HCT116 (cell line): Measurements from ENCODE around the gene RYR3. TPM values are rescaled to one million over a fixed set of nuclear protein-coding genes. Genes with fewer than 3 reads are reported as not detected.

Source experiments
- ATAC-seq: fragments of 200-7000 bp; cut with Tn5 transposase; 2 replicates; pipeline ENCODE4 v1.9.1; 2020; ENCODE audit warnings: mild to moderate bottlenecking, moderate library complexity
- BruUV-seq: library from RNA; stranded (reverse); fragments of 400-500 nt; replicated peaks from 2 replicates; lab custom pipeline; 2021; lab: Mats Ljungman, UMichigan
- CTCF ChIA-PET: fragments of 300-600 bp; sonication (Branson Sonifier 250); formaldehyde crosslinking; loops from one replicate; lab custom pipeline; 2021; ENCODE audit warnings: antibody characterized with exemption; lab: Charles Lee
- POLR2A ChIA-PET: fragments of 300-600, 350-600 bp; sonication (Branson Sonifier 250); formaldehyde crosslinking; loops from one replicate; lab custom pipeline; 2021; ENCODE audit warnings: antibody characterized with exemption; lab: Charles Lee
- RAD21 ChIA-PET, 2 experiments: fragments of 300-600 bp; sonication (Branson Sonifier 250); formaldehyde crosslinking; loops; one replicate each; lab custom pipeline; 2023; ENCODE audit warnings: low total read pairs in 2 of 2; ENCODE audit not compliant: uncharacterized antibody in 2 of 2, unreplicated experiment in 2 of 2, low non-redundant PET in 1 of 2; lab: Charles Lee
- DNase-seq: peaks from one replicate; pipeline ENCODE4 v3.0.0-alpha.2; 2010; ENCODE audit warnings: low read depth, low spot score
- H2AFZ ChIP-seq: fragments of 200-600 bp; shearing (Covaris generic), sonication (generic); 2 replicates; pipeline ENCODE4 v1.6.1; 2017; ENCODE audit warnings: low read depth, mixed run types, mixed read lengths, antibody characterized with exemption, low read length; ENCODE audit not compliant: poor library complexity, severe bottlenecking
- H3K27ac ChIP-seq: 2 replicates; pipeline ENCODE4 v1.5.1; 2012; ENCODE audit warnings: low read depth, low read length
- H3K27me3 ChIP-seq: fragments of 200-600 bp; sonication (generic); 2 replicates; pipeline ENCODE4 v1.6.1; 2016; ENCODE audit warnings: mixed run types, low read length, mixed read lengths; ENCODE audit not compliant: insufficient read depth
- H3K36me3 ChIP-seq, 2 experiments: fragments of 200-500 bp in 1 of 2; fragments of 200-600 bp in 1 of 2; sonication (Bioruptor generic) in 1 of 2; sonication (generic) in 1 of 2; 2 replicates each; pipeline versions ENCODE4 v1.5.1 to v1.6.1; 2014 to 2016; ENCODE audit warnings: low read length in 2 of 2, inconsistent platforms in 1 of 2, mixed read lengths in 1 of 2, mixed run types in 1 of 2; ENCODE audit not compliant: insufficient read depth in 2 of 2, control insufficient read depth in 1 of 2
- H3K4me1 ChIP-seq, 2 experiments: fragments of 200-600 bp in 1 of 2; sonication (generic) in 1 of 2; 2 replicates each; pipeline versions ENCODE4 v1.5.1 to v1.6.1; 2012 to 2017; ENCODE audit warnings: low read length in 2 of 2, inconsistent platforms in 1 of 2, mild to moderate bottlenecking in 1 of 2, mixed read lengths in 1 of 2, mixed run types in 1 of 2, moderate library complexity in 1 of 2; ENCODE audit not compliant: insufficient read depth in 2 of 2, control insufficient read depth in 1 of 2
- H3K4me2 ChIP-seq: fragments of 200-600 bp; sonication (generic); 2 replicates; pipeline ENCODE4 v1.6.1; 2017; ENCODE audit warnings: mixed run types, low read length, mixed read lengths
- H3K4me3 ChIP-seq, 2 experiments: fragments of 200-600 bp in 1 of 2; sonication (generic) in 1 of 2; replicated peaks in 1 of 2; 2 replicates each; pipeline ENCODE4 v1.5.1; 2011 to 2016; ENCODE audit warnings: low read length in 2 of 2, control low read depth in 1 of 2, low read depth in 1 of 2, mild to moderate bottlenecking in 1 of 2, mixed read lengths in 1 of 2, mixed run types in 1 of 2
- H3K79me2 ChIP-seq: fragments of 200-600 bp; sonication (generic); 2 replicates; pipeline ENCODE4 v1.6.1; 2017; ENCODE audit warnings: mild to moderate bottlenecking, mixed run types, low read length, moderate library complexity, mixed read lengths; ENCODE audit not compliant: insufficient read depth
- H3K9ac ChIP-seq: fragments of 200-600 bp; sonication (generic); 2 replicates; pipeline ENCODE4 v1.6.1; 2016; ENCODE audit warnings: low read length, mixed read lengths
- H3K9me2 ChIP-seq: fragments of 200-600 bp; sonication (generic), shearing (Covaris generic); 2 replicates; pipeline ENCODE4 v1.6.1; 2017; ENCODE audit warnings: mixed run types, mild to moderate bottlenecking, moderate library complexity; ENCODE audit not compliant: insufficient read depth
- H3K9me3 ChIP-seq, 2 experiments: fragments of 200-500 bp in 1 of 2; fragments of 200-600 bp in 1 of 2; sonication (Bioruptor generic) in 1 of 2; sonication (generic) in 1 of 2; 2 replicates each; pipeline ENCODE4 v1.6.1; 2014 to 2017; ENCODE audit warnings: low read length in 2 of 2, mixed read lengths in 2 of 2, inconsistent platforms in 1 of 2, low read depth in 1 of 2, mild to moderate bottlenecking in 1 of 2, mixed run types in 1 of 2, moderate library complexity in 1 of 2; ENCODE audit not compliant: control insufficient read depth in 1 of 2, insufficient read depth in 1 of 2
- H4K20me1 ChIP-seq: fragments of 200-600 bp; sonication (generic), shearing (Covaris generic); 2 replicates; pipeline ENCODE4 v1.6.1; 2017; ENCODE audit warnings: mixed run types, mild to moderate bottlenecking, moderate library complexity; ENCODE audit not compliant: insufficient read depth
- CEBPB ChIP-seq: IDR thresholded peaks from 2 replicates; pipeline ENCODE4 v1.6.1; 2012; ENCODE audit warnings: low read depth
- CTCF ChIP-seq, 3 experiments: fragments of 200-600 bp in 1 of 3; sonication (generic) in 1 of 3; IDR thresholded peaks in 2 of 3; conservative IDR thresholded peaks in 1 of 3; 2 replicates each; pipeline ENCODE4 v1.5.1; 2012 to 2017; ENCODE audit warnings: low read depth in 2 of 3, low read length in 2 of 3, antibody characterized with exemption in 1 of 3, borderline replicate concordance in 1 of 3, control low read depth in 1 of 3, mild to moderate bottlenecking in 1 of 3, mixed read lengths in 1 of 3, mixed run types in 1 of 3, moderate library complexity in 1 of 3; ENCODE audit not compliant: insufficient read depth in 1 of 3
- EGR1 ChIP-seq: IDR thresholded peaks from 2 replicates; pipeline ENCODE4 v1.6.1; 2012; ENCODE audit warnings: low read depth
- EZH2 ChIP-seq: fragments of 200-600 bp; sonication (generic); IDR thresholded peaks from 2 replicates; pipeline ENCODE4 v1.6.1; 2017; ENCODE audit warnings: antibody characterized with exemption, mixed run types
- FOSL1 ChIP-seq: IDR thresholded peaks from 2 replicates; pipeline ENCODE4 v1.6.1; 2012; ENCODE audit warnings: low read depth
- JUND ChIP-seq: IDR thresholded peaks from 2 replicates; pipeline ENCODE4 v1.6.1; 2012
- POLR2A ChIP-seq: IDR thresholded peaks from 2 replicates; pipeline ENCODE4 v1.7.0; 2011; ENCODE audit warnings: borderline replicate concordance; ENCODE audit not compliant: insufficient read depth, insufficient read length; ENCODE audit errors: extremely low read depth
- POLR2AphosphoS5 ChIP-seq: IDR thresholded peaks from 2 replicates; pipeline ENCODE4 v1.6.1; 2011; ENCODE audit warnings: mild to moderate bottlenecking, low read depth, low read length, moderate library complexity
- SIN3A ChIP-seq: IDR thresholded peaks from 2 replicates; pipeline ENCODE4 v1.6.1; 2012; ENCODE audit warnings: low read depth
- SP1 ChIP-seq: IDR thresholded peaks from 2 replicates; pipeline ENCODE4 v1.6.1; 2012; ENCODE audit warnings: low read depth
- SRF ChIP-seq: IDR thresholded peaks from 2 replicates; pipeline ENCODE4 v1.6.1; 2012; ENCODE audit warnings: low read depth
- TCF7L2 ChIP-seq: IDR thresholded peaks from 2 replicates; pipeline ENCODE4 v1.7.0; 2011; ENCODE audit warnings: borderline replicate concordance, inconsistent platforms; ENCODE audit not compliant: insufficient read depth, insufficient read length; ENCODE audit errors: extremely low read depth
- YY1 ChIP-seq: IDR thresholded peaks from 2 replicates; pipeline ENCODE4 v1.6.1; 2011; ENCODE audit warnings: low read length, low read depth, moderate library complexity, mild to moderate bottlenecking; ENCODE audit not compliant: insufficient replicate concordance; ENCODE audit errors: extremely low read depth
- ZFX ChIP-seq: fragments of 450-650 bp; IDR thresholded peaks from 2 replicates; pipeline ENCODE4 v1.6.1; 2017
- intact Hi-C: fragments of 100-400 bp; cut with micrococcal nuclease; formaldehyde crosslinking; loops from 2 replicates; pipeline ENCODE4 v1.10.0; 2022
- total RNA-seq: library from RNA; stranded (reverse); gene quantifications from one replicate; pipeline ENCODE4 v1.2.1, GENCODE V29; 2021; ENCODE audit not compliant: unreplicated experiment

Gene RYR3
- total RNA-seq, 1 experiment from 2014 or later: not detected

DNA sequence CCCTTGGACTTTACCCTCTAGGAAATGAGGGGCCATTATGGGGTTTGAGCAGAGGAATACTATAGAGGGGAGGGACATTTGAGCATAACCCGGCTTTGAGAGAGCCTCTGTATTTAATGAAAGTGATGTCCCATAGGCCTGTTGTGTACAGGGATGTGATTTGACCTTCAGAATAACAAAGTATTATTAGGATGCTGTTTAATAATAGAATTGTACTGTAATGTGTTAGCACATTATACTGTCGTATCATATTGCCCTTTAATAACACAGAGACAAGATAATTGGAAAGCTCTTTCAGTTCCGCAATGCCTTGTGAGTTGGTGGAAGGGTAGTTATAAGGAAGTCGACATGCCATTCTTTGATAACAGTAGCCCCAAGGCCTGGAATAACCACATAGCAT lies 328.3 kb downstream of the RYR3 start:
- H3K27ac ChIP-seq: no peak overlapping the region
- no peaks in the 10 kb centered on the region for H3K9me3 ChIP-seq
- BruUV-seq: no TSS peak
- no peak for ATAC-seq
- no peaks in the 10 kb centered on the region for H3K36me3 ChIP-seq
- no peaks in the 10 kb centered on the region for H4K20me1 ChIP-seq
- no peaks in the 10 kb centered on the region for H3K9me2 ChIP-seq
- no peaks in the 10 kb centered on the region for H3K4me1 ChIP-seq
- intact Hi-C loops: no loop called here
- H3K27me3 ChIP-seq: peaks cover 96% of the 10 kb centered on the region
- H2AFZ ChIP-seq: no peak overlapping the region
- TF ChIP-seq EGR1 (no peak), YY1 (no peak), FOSL1 (no peak), SIN3A (no peak), CTCF (IDR thresholded peaks at IDR 0.05 in 2 of 3, conservative IDR thresholded peaks at IDR 0.05 in 1 of 3; ENCODE audit: borderline replicate concordance in 1 of 3, insufficient read depth in 1 of 3, low read depth in 2 of 3, low read length in 2 of 3) (no peak), SP1 (no peak)
- H3K79me2 ChIP-seq: no peaks in the 10 kb centered on the region
- CTCF ChIA-PET: no interaction called here
- POLR2A ChIA-PET: no interaction called here
- no peak for DNase-seq
- H3K4me2 ChIP-seq: no peak overlapping the region
- H3K4me3 ChIP-seq: no peak overlapping the region
- RAD21 ChIA-PET: no interaction called here
- no peak overlapping the region for H3K9ac ChIP-seq

DNA sequence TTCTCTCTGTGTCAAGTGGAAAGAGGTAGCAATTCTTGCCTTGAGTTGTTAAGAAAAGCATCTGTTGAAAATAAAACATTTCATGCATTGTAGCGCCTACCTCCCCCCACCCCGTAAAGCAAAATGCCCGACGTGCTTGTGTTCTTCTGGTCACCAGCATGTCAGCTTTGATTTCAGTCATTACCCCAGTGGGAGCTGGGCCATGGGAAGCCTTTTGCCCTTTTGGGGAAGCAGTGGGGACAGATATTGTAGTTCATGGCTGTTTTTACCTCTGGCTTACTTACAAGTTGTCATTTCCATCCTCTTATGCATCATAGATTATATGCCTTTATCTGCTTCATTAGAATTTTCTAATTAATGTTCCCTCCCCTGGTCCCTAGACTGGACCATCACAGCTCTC lies 328.7 kb downstream of the RYR3 start:
- H3K27ac ChIP-seq: no peak overlapping the region
- no peaks in the 10 kb centered on the region for H3K4me1 ChIP-seq
- ChIA-PET RAD21 (no interaction called here), POLR2A (no interaction called here), CTCF (no interaction called here)
- H3K27me3 ChIP-seq: peaks cover 96% of the 10 kb centered on the region
- H3K9me2 ChIP-seq: no peaks in the 10 kb centered on the region
- no peaks in the 10 kb centered on the region for H3K9me3 ChIP-seq
- intact Hi-C loops: no loop called here
- H3K4me3 ChIP-seq: no peak overlapping the region
- no peak overlapping the region for H3K4me2 ChIP-seq
- no peak overlapping the region for H3K9ac ChIP-seq
- H3K36me3 ChIP-seq: no peaks in the 10 kb centered on the region
- no peak overlapping the region for H2AFZ ChIP-seq
- no peaks in the 10 kb centered on the region for H3K79me2 ChIP-seq
- no TSS peak for BruUV-seq
- H4K20me1 ChIP-seq: no peaks in the 10 kb centered on the region
- DNase-seq (no peak), ATAC-seq (no peak)
- TF ChIP-seq CTCF (IDR thresholded peaks at IDR 0.05 in 2 of 3, conservative IDR thresholded peaks at IDR 0.05 in 1 of 3; ENCODE audit: borderline replicate concordance in 1 of 3, insufficient read depth in 1 of 3, low read depth in 2 of 3, low read length in 2 of 3) (no peak), EGR1 (no peak), CEBPB (no peak), SRF (no peak), SP1 (no peak), ZFX (no peak), POLR2A (no peak), POLR2AphosphoS5 (no peak), TCF7L2 (no peak), JUND (no peak), SIN3A (no peak), FOSL1 (no peak), EZH2 (no peak)
